ENCODE results near the gene ARHGAP8. TPM values are rescaled to one million over a fixed set of nuclear protein-coding genes. Genes with fewer than 3 reads are reported as not detected.

The ARHGAP8 gene
- total RNA-seq, 1 donor from 2014 or later, result 2.8 TPM

- Mint-ChIP-seq H3K27me3 (ENCODE audit: low read depth, unreplicated experiment) (no peaks in the 10 kb centered on the region), H3K36me3 (ENCODE audit: low read depth, unreplicated experiment) (peaks cover 18% of the 10 kb centered on the region), H3K27ac (ENCODE audit: unreplicated experiment) (no peak overlapping the region), H3K9me3 (ENCODE audit: unreplicated experiment) (peaks cover 6% of the 10 kb centered on the region), H3K4me3 (ENCODE audit: unreplicated experiment) (no peak overlapping the region), H3K4me1 (ENCODE audit: low read depth, unreplicated experiment) (no peaks in the 10 kb centered on the region)
- Histone ChIP-seq H3K4me1 (ENCODE audit: insufficient read depth, low read length) (no peaks in the 10 kb centered on the region), H4K20me1 (ENCODE audit: insufficient read depth, low read length) (no peaks in the 10 kb centered on the region), H3K79me2 (ENCODE audit: insufficient read depth, low read length) (no peaks in the 10 kb centered on the region), H3K27me3 (ENCODE audit: insufficient read depth, low read length) (no peaks in the 10 kb centered on the region), H3K36me3 (ENCODE audit: insufficient read depth, low read length) (no peaks in the 10 kb centered on the region), H3K4me2 (ENCODE audit: low read length) (no peak overlapping the region), H3K27ac (ENCODE audit: low read depth, low read length) (no peak overlapping the region), H3K4me3 (ENCODE audit: insufficient read depth, low read depth, low read length) (no peak overlapping the region), H3K9me3 (ENCODE audit: insufficient read depth, low read depth, low read length) (peaks cover under 1% of the 10 kb centered on the region), H3K9ac (ENCODE audit: low read length) (no peak overlapping the region), H2AFZ (ENCODE audit: low read depth, low read length) (no peak overlapping the region)
- no peak for FAIRE-seq
- DNase-seq (ENCODE audit: low read depth), result no peak
- no peak for TF ChIP-seq EZH2 (IDR thresholded peaks at IDR 0.05; ENCODE audit: insufficient read depth, low read length)
- TF ChIP-seq, protein P1, sequence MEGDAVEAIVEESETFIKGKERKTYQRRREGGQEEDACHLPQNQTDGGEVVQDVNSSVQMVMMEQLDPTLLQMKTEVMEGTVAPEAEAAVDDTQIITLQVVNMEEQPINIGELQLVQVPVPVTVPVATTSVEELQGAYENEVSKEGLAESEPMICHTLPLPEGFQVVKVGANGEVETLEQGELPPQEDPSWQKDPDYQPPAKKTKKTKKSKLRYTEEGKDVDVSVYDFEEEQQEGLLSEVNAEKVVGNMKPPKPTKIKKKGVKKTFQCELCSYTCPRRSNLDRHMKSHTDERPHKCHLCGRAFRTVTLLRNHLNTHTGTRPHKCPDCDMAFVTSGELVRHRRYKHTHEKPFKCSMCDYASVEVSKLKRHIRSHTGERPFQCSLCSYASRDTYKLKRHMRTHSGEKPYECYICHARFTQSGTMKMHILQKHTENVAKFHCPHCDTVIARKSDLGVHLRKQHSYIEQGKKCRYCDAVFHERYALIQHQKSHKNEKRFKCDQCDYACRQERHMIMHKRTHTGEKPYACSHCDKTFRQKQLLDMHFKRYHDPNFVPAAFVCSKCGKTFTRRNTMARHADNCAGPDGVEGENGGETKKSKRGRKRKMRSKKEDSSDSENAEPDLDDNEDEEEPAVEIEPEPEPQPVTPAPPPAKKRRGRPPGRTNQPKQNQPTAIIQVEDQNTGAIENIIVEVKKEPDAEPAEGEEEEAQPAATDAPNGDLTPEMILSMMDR (IDR thresholded peaks at IDR 0.05; ENCODE audit: insufficient read depth, low read depth, low read length), result no peak
These were observed 124.5 kb downstream of the ARHGAP8 start for GRCh38 chr22:44876921-44877320.

- FAIRE-seq, result no peak
- no peak overlapping the region for H2AFZ ChIP-seq (ENCODE audit: low read depth, low read length)
- no peak overlapping the region for H3K4me3 ChIP-seq (ENCODE audit: insufficient read depth, low read depth, low read length)
- H3K36me3 ChIP-seq (ENCODE audit: insufficient read depth, low read length), result no peaks in the 10 kb centered on the region
- no peak for DNase-seq (ENCODE audit: low read depth)
- no peak overlapping the region for H3K4me2 ChIP-seq (ENCODE audit: low read length)
- peaks cover 4% of the 10 kb centered on the region for H3K9me3 Mint-ChIP-seq (ENCODE audit: unreplicated experiment)
- no peaks in the 10 kb centered on the region for H3K79me2 ChIP-seq (ENCODE audit: insufficient read depth, low read length)
- no peaks in the 10 kb centered on the region for H3K9me3 ChIP-seq (ENCODE audit: insufficient read depth, low read depth, low read length)
- no peak overlapping the region for H3K27ac Mint-ChIP-seq (ENCODE audit: unreplicated experiment)
- no peaks in the 10 kb centered on the region for H3K27me3 Mint-ChIP-seq (ENCODE audit: low read depth, unreplicated experiment)
- no peak overlapping the region for H3K27ac ChIP-seq (ENCODE audit: low read depth, low read length)
- TF ChIP-seq, protein P1 (IDR thresholded peaks at IDR 0.05; ENCODE audit: insufficient read depth, low read depth, low read length), result no peak
- no peak for TF ChIP-seq EZH2 (IDR thresholded peaks at IDR 0.05; ENCODE audit: insufficient read depth, low read length)
- no peaks in the 10 kb centered on the region for H3K27me3 ChIP-seq (ENCODE audit: insufficient read depth, low read length)
- H3K4me3 Mint-ChIP-seq (ENCODE audit: unreplicated experiment), result no peak overlapping the region
- no peaks in the 10 kb centered on the region for H4K20me1 ChIP-seq (ENCODE audit: insufficient read depth, low read length)
- no peak overlapping the region for H3K9ac ChIP-seq (ENCODE audit: low read length)
- H3K36me3 Mint-ChIP-seq (ENCODE audit: low read depth, unreplicated experiment), result peaks cover 20% of the 10 kb centered on the region
- H3K4me1 Mint-ChIP-seq (ENCODE audit: low read depth, unreplicated experiment), result no peaks in the 10 kb centered on the region
- no peaks in the 10 kb centered on the region for H3K4me1 ChIP-seq (ENCODE audit: insufficient read depth, low read length)
These were observed 126.3 kb downstream of the ARHGAP8 start for GRCh38 chr22:44878483-44879300.

DNA sequence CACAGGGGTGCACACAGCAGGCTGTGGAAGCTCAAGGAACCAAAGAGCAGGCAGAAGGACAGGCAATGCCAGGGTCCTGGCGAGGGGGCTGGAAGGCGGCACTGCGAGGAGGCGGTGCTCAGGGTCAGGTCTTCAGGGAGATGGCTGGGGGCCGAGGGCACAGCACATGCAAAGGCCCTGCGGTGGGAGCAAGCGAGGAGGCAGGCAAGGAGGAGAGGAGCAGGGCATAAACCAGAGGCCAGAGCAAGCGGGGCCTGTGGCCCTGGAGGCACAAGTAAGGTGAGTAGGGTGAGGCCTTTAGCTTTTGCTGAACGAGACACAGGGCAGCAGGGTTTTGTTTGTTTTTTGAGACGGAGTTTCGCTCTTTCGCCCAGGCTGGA lies 126.9 kb downstream of the ARHGAP8 start:
- Histone ChIP-seq H3K4me2 (ENCODE audit: low read length) (no peak overlapping the region), H3K4me1 (ENCODE audit: insufficient read depth, low read length) (no peaks in the 10 kb centered on the region), H2AFZ (ENCODE audit: low read depth, low read length) (no peak overlapping the region), H3K27ac (ENCODE audit: low read depth, low read length) (no peak overlapping the region), H3K36me3 (ENCODE audit: insufficient read depth, low read length) (no peaks in the 10 kb centered on the region), H3K4me3 (ENCODE audit: insufficient read depth, low read depth, low read length) (no peak overlapping the region), H3K9ac (ENCODE audit: low read length) (no peak overlapping the region), H3K27me3 (ENCODE audit: insufficient read depth, low read length) (no peaks in the 10 kb centered on the region), H3K79me2 (ENCODE audit: insufficient read depth, low read length) (no peaks in the 10 kb centered on the region), H4K20me1 (ENCODE audit: insufficient read depth, low read length) (no peaks in the 10 kb centered on the region), H3K9me3 (ENCODE audit: insufficient read depth, low read depth, low read length) (no peaks in the 10 kb centered on the region)
- peaks cover 4% of the 10 kb centered on the region for H3K9me3 Mint-ChIP-seq (ENCODE audit: unreplicated experiment)
- TF ChIP-seq, protein P1 (IDR thresholded peaks at IDR 0.05; ENCODE audit: insufficient read depth, low read depth, low read length), result no peak
- H3K27ac Mint-ChIP-seq (ENCODE audit: unreplicated experiment), result no peak overlapping the region
- FAIRE-seq (no peak), DNase-seq (ENCODE audit: low read depth) (no peak)
- no peaks in the 10 kb centered on the region for H3K4me1 Mint-ChIP-seq (ENCODE audit: low read depth, unreplicated experiment)
- H3K36me3 Mint-ChIP-seq (ENCODE audit: low read depth, unreplicated experiment), result peaks cover 20% of the 10 kb centered on the region
- no peak overlapping the region for H3K4me3 Mint-ChIP-seq (ENCODE audit: unreplicated experiment)
- H3K27me3 Mint-ChIP-seq (ENCODE audit: low read depth, unreplicated experiment), result no peaks in the 10 kb centered on the region
